WERI-Rb-1 (cell line): ENCODE data around the gene CADM1.

Experiments
- DNase-seq: peaks from one replicate; pipeline ENCODE4 v3.0.0-alpha.2; 2020
- H3K27ac ChIP-seq: fragments of 250-450 bp; sonication (Bioruptor Pico); 2 replicates; pipeline ENCODE4 v1.5.1; 2020; ENCODE audit warnings: mild to moderate bottlenecking, moderate library complexity
- H3K27me3 ChIP-seq: fragments of 250-450 bp; sonication (Bioruptor Pico); 2 replicates; pipeline ENCODE4 v1.5.1; 2021; ENCODE audit warnings: mild to moderate bottlenecking, low read depth, moderate library complexity; ENCODE audit not compliant: insufficient read depth, severe bottlenecking
- H3K36me3 ChIP-seq: fragments of 250-450 bp; sonication (Bioruptor Pico); 2 replicates; pipeline ENCODE4 v1.5.1; 2020; ENCODE audit warnings: mild to moderate bottlenecking, moderate library complexity
- H3K4me3 ChIP-seq: 2 replicates; pipeline ENCODE4 v1.5.1; 2011; ENCODE audit warnings: low read depth, mild to moderate bottlenecking, control low read depth, low read length
- H3K9me3 ChIP-seq: fragments of 250-450 bp; sonication (Bioruptor Pico); 2 replicates; pipeline ENCODE4 v1.5.1; 2021; ENCODE audit warnings: mild to moderate bottlenecking, moderate library complexity; ENCODE audit not compliant: severe bottlenecking
- TF ChIP-seq, protein P1 (sequence below): IDR thresholded peaks from 2 replicates; pipeline ENCODE4 v1.5.1; 2011; ENCODE audit warnings: low read depth, mild to moderate bottlenecking, control low read depth, inconsistent platforms, low read length

Gene CADM1

DNA sequence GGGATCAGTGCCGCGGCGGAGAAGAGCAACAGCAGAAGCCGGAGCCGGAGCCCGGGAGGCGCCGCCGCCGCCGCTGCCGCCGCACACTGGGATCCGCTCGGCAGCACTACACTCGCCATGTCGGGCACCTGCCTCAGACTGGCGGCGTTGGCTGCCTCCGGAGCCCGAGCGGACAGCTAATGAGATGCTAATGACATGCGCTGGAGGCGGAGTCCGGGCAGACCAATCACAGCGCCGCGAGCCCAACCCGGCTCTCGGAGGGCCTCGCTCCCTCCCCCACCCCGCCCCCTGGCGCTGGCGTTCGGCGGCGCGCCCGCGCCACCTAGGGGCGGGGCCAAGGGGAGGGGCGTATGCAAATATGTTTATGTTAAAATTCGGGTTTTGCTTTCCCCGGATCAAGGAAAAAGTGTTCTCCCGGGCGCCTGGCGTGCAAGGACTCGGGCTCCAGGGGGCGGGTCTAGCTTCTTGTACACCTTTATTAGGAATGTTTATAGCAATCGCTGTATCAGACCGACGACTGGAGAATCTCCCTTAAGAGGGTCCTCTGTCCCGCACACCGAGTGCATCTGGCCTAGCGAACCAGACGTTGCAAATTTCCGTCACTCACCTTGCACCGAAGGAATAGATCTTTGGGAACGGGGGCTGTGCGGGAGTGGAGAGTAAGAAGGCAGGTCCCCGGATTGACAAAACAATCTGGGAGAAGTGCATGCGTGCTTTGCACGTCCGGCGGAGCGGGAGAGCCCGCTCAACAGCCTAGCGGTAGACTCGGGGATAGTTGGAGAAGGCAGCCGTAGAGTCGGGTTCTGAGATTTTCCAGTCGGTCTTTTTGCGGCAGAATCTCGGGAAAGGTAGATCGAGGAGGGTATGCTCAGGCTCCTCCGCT lies at the start of gene CADM1:
Gene CADM1, minus strand, starts transcription at position 140 of the 883 bp plus-strand sequence.
- Histone ChIP-seq H3K4me3 (peak within 1 kb of the TSS; percentile 63), H3K36me3 (no peaks in the 10 kb centered on the region), H3K27me3 (no peaks in the 10 kb centered on the region), H3K9me3 (no peaks in the 10 kb centered on the region), H3K27ac (peak within 1 kb of the TSS; percentile 78)
- peak; percentile 97 for DNase-seq
- TF ChIP-seq, protein P1, sequence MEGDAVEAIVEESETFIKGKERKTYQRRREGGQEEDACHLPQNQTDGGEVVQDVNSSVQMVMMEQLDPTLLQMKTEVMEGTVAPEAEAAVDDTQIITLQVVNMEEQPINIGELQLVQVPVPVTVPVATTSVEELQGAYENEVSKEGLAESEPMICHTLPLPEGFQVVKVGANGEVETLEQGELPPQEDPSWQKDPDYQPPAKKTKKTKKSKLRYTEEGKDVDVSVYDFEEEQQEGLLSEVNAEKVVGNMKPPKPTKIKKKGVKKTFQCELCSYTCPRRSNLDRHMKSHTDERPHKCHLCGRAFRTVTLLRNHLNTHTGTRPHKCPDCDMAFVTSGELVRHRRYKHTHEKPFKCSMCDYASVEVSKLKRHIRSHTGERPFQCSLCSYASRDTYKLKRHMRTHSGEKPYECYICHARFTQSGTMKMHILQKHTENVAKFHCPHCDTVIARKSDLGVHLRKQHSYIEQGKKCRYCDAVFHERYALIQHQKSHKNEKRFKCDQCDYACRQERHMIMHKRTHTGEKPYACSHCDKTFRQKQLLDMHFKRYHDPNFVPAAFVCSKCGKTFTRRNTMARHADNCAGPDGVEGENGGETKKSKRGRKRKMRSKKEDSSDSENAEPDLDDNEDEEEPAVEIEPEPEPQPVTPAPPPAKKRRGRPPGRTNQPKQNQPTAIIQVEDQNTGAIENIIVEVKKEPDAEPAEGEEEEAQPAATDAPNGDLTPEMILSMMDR = peak; percentile 75

DNA sequence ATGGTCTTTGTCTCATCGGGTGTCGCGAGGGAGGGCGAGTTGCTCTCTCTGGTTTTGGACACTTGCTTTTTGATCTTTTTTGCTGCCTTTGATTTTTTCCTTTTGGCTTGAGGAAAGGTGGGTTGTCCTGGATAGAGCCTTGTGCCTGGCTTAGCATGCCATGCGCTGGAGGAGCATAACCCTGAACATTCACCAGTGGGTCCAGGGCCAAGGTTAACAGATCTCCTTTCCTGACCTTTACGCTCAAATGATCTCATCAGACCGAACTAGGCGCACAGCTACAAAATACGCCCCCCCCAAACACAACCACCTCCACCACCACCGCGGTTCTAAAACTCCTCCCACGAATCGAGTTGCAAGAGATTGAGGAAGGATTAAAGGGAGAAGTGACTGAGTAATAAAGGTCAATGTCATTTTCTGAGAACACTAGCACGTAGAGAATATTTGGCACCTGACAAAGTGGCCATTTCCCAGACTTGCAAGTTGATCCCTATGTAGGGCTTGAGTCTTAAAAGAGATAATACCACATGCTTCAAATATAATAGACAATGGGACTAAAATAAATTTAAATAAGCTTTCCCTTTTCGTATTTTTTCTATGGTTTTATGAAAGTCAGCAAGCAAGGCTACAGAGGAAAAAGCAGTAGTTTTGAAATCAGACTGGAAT lies 48.7 kb upstream of the CADM1 start:
- H3K9me3 ChIP-seq = no peaks in the 10 kb centered on the region
- H3K27me3 ChIP-seq = no peaks in the 10 kb centered on the region
- H3K4me3 ChIP-seq = no peak overlapping the region
- no peak overlapping the region for H3K27ac ChIP-seq
- no peaks in the 10 kb centered on the region for H3K36me3 ChIP-seq
- no peak for DNase-seq
- TF ChIP-seq, protein P1 = no peak

DNA sequence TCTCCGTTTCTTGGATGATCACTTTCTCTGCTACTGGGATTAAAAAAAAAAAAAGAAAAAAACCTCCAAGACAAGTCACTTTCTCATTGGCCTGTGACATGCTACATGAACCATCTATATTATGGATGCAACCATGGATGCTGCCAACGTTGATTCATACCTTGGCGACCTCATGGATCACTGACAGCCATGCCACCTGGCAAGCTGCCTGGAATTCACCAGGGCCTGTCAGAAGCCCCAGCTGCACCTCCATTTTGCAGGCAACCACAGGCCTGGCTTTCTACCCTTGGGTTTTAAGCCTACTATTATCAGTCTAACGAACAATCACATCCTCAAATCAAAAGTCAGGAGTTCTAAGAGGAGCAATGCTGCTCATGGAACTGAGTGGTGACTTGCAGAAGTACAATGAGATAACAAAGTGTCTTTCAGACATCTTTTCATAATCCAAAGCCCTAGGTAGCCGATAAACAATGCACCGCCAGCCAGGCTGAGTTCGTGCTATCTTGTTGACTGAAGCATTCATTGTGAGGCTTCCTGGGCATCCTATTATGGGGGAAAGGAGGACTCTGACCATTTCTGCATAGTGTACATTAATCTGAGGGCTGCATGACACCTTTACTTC lies 48.0 kb upstream of the CADM1 start:
- Histone ChIP-seq H3K36me3 (no peaks in the 10 kb centered on the region), H3K27me3 (no peaks in the 10 kb centered on the region), H3K4me3 (no peak overlapping the region), H3K9me3 (no peaks in the 10 kb centered on the region), H3K27ac (no peak overlapping the region)
- DNase-seq = no peak
- TF ChIP-seq, protein P1 = no peak

DNA sequence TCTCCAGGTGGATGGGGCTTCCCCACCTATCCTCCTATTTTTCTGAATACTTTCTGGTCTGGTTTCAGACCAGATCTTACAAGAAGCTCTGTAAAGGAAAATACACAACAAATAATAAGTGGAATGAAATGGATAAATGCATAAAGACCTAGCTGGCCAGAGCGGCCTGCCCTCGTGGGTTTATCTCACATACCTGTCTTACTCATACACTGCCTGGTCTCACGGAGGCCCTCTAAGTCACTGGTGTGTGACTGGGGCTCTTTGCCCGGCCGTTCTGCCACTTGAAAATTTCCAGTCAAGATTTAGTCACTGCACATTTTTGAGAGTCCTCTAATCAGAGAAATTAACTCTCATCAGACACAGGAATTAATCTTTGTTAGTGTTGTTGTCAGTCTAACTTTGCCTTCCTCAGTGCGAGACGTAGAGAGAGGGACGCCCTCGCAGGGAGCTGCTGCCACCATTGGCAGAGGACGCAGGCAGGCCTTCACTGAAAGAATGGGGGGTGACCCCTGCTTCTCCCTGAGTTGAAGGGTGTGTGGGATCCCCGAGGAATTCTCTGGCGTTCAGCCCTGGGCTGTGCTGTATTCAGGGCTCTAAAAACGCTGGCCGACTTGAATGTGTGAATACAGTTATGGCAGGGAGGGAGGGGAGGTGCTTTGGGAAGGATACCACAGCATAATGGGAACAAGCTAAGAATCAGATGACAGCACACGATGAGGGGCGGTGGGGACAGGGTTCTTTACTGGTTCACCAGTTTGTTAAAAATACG lies 46.3 kb upstream of the CADM1 start:
- H3K4me3 ChIP-seq = no peak overlapping the region
- no peaks in the 10 kb centered on the region for H3K36me3 ChIP-seq
- no peak for DNase-seq
- H3K9me3 ChIP-seq = no peaks in the 10 kb centered on the region
- no peak overlapping the region for H3K27ac ChIP-seq
- no peaks in the 10 kb centered on the region for H3K27me3 ChIP-seq
- TF ChIP-seq, protein P1 = no peak

DNA sequence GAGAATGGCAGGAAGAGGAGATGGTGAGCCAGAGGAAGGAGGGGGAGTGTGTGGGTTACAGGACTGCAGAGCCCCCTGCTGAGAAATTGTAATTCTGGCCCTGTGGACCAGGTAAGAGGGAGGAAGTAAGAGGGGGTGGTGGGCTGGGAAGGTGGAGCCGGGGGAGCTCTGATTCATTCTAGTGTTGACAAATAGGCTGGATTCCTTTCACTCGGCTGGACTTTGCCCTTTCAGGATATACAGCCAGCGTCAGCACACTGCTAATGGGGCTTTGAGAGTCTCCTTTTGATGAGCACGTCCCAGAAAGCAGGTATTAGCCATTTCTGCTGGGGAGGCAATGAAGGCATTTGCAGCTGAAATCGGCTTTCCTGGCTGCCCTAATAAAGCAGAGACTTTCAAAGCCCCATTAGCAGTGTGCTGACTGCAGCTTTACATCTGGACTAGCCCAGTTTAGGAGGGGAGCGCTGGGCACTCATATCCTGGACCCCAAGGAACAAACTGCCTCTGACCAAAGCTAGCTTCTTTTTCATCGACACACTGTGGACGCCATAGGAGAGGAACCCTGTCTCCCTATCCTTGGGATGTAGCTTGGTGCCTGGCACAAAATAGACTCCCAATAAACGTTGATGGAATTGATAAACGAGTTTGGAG lies 44.8 kb upstream of the CADM1 start:
- no peak for DNase-seq
- Histone ChIP-seq H3K27ac (no peak overlapping the region), H3K9me3 (no peaks in the 10 kb centered on the region)

More for the DNA sequence above, 44.8 kb upstream of the CADM1 start:
- TF ChIP-seq, protein P1 = no peak
- Histone ChIP-seq H3K36me3 (no peaks in the 10 kb centered on the region), H3K4me3 (no peak overlapping the region), H3K27me3 (no peaks in the 10 kb centered on the region)
